ENCODE measurements around the gene ABCC12.
"Not testable (repeated sequence)": the region's sequence is repeated elsewhere in the genome, so short reads cannot be mapped to it uniquely, and the experiment has no call there.

ABCC12 gene

GRCh38 chr16:48155926-48156789 is at the start of gene ABCC12:
Gene ABCC12 (minus strand): TSS chr16:48155993. CDS start chr16:48146424, 9,569 bp downstream.
- DNase-seq = no peak

- no peak for DNase-seq
These were observed 49.0 kb upstream of the ABCC12 start for GRCh38 chr16:48204825-48205151.

GRCh38 chr16:48203974-48204824 is 48.4 kb upstream of the ABCC12 start:
- no peak for DNase-seq

- DNase-seq = no peak
These were observed 45.9 kb upstream of the ABCC12 start for GRCh38 chr16:48201515-48202201.

GRCh38 chr16:48197294-48197693 is 41.5 kb upstream of the ABCC12 start:
- DNase-seq = no peak

- DNase-seq = no peak
These were observed 39.2 kb upstream of the ABCC12 start for GRCh38 chr16:48194828-48195556.

GRCh38 chr16:48193846-48194245 is 38.1 kb upstream of the ABCC12 start:
- no peak for DNase-seq

GRCh38 chr16:48188449-48189102 is 32.8 kb upstream of the ABCC12 start:
- no peak for DNase-seq

GRCh38 chr16:48187779-48188178 is 32.0 kb upstream of the ABCC12 start:
- DNase-seq = no peak

GRCh38 chr16:48184681-48185080 is 28.9 kb upstream of the ABCC12 start:
- no peak for DNase-seq

GRCh38 chr16:48182979-48183537 is 27.3 kb upstream of the ABCC12 start:
- no peak for DNase-seq

GRCh38 chr16:48181746-48182520 is 26.1 kb upstream of the ABCC12 start:
- DNase-seq = not testable (repeated sequence)

- DNase-seq = no peak
These were observed 25.2 kb upstream of the ABCC12 start for GRCh38 chr16:48180868-48181480.

- DNase-seq = no peak
These were observed 21.0 kb upstream of the ABCC12 start for GRCh38 chr16:48176635-48177408.

GRCh38 chr16:48173889-48174288 is 18.1 kb upstream of the ABCC12 start:
- DNase-seq = no peak

- DNase-seq = no peak
These were observed 16.9 kb upstream of the ABCC12 start for GRCh38 chr16:48172682-48173081.

- DNase-seq = no peak
These were observed 14.1 kb upstream of the ABCC12 start for GRCh38 chr16:48169896-48170295.

- DNase-seq = no peak
These were observed 12.3 kb upstream of the ABCC12 start for GRCh38 chr16:48168075-48168474.

- not testable (repeated sequence) for DNase-seq
These were observed 10.8 kb upstream of the ABCC12 start for GRCh38 chr16:48166617-48167016.

Data from NK-92 treated with Interleukin-12 subunit alpha and Interleukin-12 subunit beta, amount 100 ng/mL, for 24 hours (cell line).